GM18951 (cell line): ENCODE data around the gene CSPG4.
"Not testable (repeated sequence)": the region's sequence is repeated elsewhere in the genome, so short reads cannot be mapped to it uniquely, and the experiment has no call there.

ENCODE experiments used
- POLR2A ChIP-seq: IDR thresholded peaks from 4 replicates; pipeline ENCODE4 v1.6.1; 2011; ENCODE audit warnings: mild to moderate bottlenecking; ENCODE audit not compliant: insufficient read length, insufficient read depth; ENCODE audit errors: extremely low read depth
- in situ Hi-C: fragments of 300-500 bp; cut with MboI; formaldehyde crosslinking; loops from one replicate; pipeline ENCODE4 v1.12.0; 2022; ENCODE audit warnings: low sequenced_read_pairs, mixed read lengths, inconsistent platforms; ENCODE audit not compliant: unreplicated experiment

CSPG4 gene

DNA sequence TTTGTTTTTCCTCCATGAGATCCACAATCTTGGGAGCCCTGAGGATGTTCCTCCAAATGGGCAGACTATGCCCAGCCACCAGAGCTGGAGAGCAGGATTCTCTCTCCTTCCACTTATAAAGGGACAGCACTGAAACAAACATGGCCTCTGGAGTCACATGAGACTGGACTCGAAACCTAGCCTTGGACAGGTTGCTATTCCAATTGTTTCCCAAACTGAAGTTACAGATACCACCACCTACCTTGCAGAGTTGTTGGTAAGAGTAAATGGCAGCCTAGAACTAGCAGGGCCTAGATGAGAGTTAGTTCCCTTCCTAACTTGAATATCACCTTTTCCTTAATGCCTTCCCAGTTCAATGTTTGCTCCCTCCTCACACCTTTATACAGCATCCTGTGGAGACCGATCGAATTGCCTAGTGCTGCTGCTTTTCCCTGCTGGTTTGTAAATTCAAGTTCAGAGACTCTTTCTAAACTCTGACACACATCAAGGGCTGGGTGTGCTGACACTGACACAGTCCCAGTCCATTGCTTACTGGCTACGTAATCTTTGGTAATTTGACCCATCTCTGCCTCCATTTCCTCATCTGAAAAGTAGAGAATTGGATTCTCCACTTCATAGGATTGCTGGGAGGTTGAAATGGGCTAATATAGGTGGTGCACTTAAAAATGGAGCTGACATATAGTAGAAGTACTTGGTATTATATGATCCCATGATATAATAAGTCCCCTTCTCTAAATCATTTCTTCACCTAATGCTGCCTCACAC is 75.2 kb downstream of the CSPG4 start:
- in situ Hi-C loops = no loop called here
- TF ChIP-seq POLR2A = no peak

DNA sequence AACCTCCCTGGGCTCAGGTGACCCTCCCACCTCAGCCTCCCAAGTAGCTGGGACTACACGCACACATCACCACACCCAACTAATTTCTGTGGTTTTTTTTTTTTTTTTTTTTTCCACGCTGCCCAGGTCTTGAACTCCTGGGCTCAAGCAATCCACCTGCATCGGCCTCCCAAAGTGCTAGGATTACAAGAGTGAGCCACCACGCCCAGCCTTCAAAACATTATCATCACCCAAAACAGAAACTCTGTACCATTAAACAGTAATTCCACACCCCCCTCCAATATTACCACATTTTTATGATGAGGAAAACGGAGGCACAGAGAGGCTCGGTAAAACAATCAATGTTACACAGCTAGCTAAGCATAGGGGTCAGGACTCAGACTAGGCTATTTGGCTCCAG is 76.6 kb downstream of the CSPG4 start:
- in situ Hi-C loops = no loop called here

GRCh38 chr15:75633922-75634321 is 78.7 kb downstream of the CSPG4 start:
- in situ Hi-C loops = not testable (repeated sequence)

More for the DNA sequence above, 76.6 kb downstream of the CSPG4 start:
- TF ChIP-seq POLR2A = no peak

DNA sequence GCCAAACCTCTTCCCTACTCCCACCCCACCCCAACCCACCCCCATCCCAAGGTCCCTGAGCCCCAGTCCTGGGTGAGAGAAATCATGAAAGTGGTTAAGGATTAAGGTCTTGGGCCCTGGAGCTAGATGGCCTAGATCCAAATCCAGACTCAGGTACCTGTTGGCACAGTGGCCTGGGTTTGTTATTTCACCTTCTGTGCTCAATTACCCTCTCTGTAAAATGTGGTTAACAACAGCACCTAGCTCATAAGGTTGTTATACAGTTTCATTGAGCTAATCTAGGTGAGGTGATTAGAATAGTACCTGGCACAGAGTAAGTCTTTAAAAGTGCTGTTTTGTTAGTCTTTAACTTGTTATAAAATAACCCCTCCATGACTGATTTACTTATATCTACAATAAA is 80.7 kb downstream of the CSPG4 start:
- TF ChIP-seq POLR2A = no peak
- in situ Hi-C loops = no loop called here

GRCh38 chr15:75625542-75626347 is 86.9 kb downstream of the CSPG4 start, which contains the start of gene SNUPN:
SNUPN (minus strand) TSS chr15:75625725; CDS start chr15:75621051, 4,674 bp downstream.
- peak; percentile 85 for TF ChIP-seq POLR2A
- in situ Hi-C loops = no loop called here
